K562 (cell line): ENCODE data around the gene ANKRD1.

Source experiments
- MAFK ChIP-seq: IDR thresholded peaks from 2 replicates; pipeline ENCODE4 v1.6.1; 2011; ENCODE audit warnings: low read length, improper control_type of control experiment
- POLR2A ChIP-seq: fragments of 450-650 bp; conservative IDR thresholded peaks from 2 replicates; pipeline ENCODE4 v1.6.1; 2016
- POLR2AphosphoS5 ChIP-seq: IDR thresholded peaks from 2 replicates; pipeline ENCODE4 v1.6.1; 2011; ENCODE audit warnings: mild to moderate bottlenecking, low read depth, low read length, moderate library complexity; ENCODE audit not compliant: control insufficient read depth, insufficient read depth
- RBBP5 ChIP-seq: fragments of 200-600 bp; sonication (generic); IDR thresholded peaks from 2 replicates; pipeline ENCODE4 v1.6.1; 2012; ENCODE audit warnings: borderline replicate concordance, mild to moderate bottlenecking, low read length, control low read depth, inconsistent platforms; ENCODE audit not compliant: insufficient read depth, poor library complexity, severe bottlenecking
- RBFOX2 ChIP-seq: fragments of 200-400 bp; formaldehyde crosslinking; IDR thresholded peaks from 2 replicates; pipeline ENCODE4 v1.6.1; 2017; ENCODE audit warnings: low read depth, mild to moderate bottlenecking, low read length, moderate library complexity

DNA sequence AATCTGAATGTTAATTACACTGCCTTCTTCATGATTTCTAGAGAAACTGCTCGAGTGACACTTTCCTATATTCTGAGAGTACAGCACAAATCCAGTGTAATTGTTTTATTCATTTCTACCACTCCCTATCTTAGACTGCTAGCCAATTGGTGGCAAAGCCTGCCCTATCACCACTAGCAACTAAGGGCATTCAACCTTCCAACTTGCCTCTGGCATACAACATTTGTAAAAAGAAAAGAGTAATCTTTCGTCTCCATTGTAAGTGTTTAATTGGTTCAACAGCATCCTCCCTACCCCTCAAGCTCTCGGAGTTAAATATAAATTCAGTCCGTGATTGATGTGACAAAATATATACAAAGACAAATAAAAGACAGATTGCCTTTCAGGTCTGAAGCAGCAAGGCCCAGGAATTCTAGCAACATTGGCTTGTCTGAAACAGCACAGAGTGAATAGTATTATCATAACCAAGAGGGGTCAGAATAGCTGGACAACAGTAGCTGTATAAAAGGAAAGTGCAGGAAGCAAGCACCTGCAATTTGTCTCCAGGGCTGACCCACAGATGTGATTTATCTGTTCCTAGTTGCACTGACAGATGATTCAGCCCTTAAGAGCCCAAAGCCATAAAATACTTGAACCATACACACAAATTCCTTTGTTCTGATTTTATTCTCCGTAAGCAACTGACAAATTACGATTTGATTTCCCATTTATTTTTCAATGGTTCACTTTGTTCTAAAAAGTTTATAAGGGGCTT, 47.6 kb upstream of the ANKRD1 start:
- no peak for TF ChIP-seq POLR2A
- TF ChIP-seq RBBP5: no peak
- no peak for TF ChIP-seq RBFOX2
- no peak for TF ChIP-seq MAFK
- TF ChIP-seq POLR2AphosphoS5: no peak
